Measurements from ENCODE around the gene NUDT7. TPM values are rescaled to one million over a fixed set of nuclear protein-coding genes. Genes with fewer than 3 reads are reported as not detected.

Gene NUDT7
- total and polyA plus RNA-seq, 4 donors = 6.8 to 18.3 (median 9.9) TPM

DNA sequence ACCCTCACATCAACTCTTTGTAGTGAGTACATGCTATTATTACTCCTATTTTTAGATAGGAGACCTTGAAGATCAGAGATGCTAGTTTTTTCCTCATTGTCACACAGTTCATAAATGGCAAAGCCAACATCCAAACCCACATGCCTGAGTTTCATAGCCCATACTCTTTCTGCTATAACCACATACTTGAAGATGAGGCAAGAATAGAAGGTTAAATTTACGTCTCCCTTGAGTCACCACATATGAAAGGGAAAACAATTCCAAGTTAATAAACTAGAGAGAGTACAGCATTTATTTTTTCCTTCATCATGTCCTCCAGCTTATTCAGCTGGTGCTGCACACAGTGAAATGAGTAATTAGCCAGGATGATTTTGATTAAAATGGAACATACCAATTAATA, 23.7 kb downstream of the NUDT7 start:
- H3K36me3 ChIP-seq (ENCODE audit: control insufficient read depth in 4 of 4, insufficient read depth in 4 of 4, low read length in 4 of 4) = no peaks in the 10 kb centered on the region
- H3K9ac ChIP-seq (ENCODE audit: insufficient read depth in 1 of 2, low read length in 2 of 2) = no peak overlapping the region
- H3K4me1 ChIP-seq (ENCODE audit: control insufficient read depth in 5 of 5, insufficient read depth in 5 of 5, low read length in 5 of 5) = peaks cover 0 to 16% (median 0%) of the 10 kb centered on the region in 5 donors
- no peak for ATAC-seq (ENCODE audit: insufficient read depth, low FRiP score)
- H3K27me3 ChIP-seq (ENCODE audit: control insufficient read depth in 3 of 3, insufficient read depth in 3 of 3, low read length in 2 of 3) = no peaks in the 10 kb centered on the region
- H3K4me3 ChIP-seq = no peak overlapping the region
- no peak for DNase-seq
- H3K9me3 ChIP-seq (ENCODE audit: control insufficient read depth in 4 of 4, insufficient read depth in 3 of 4, low read length in 3 of 4) = no peaks in the 10 kb centered on the region
- no peak overlapping the region for H3K27ac ChIP-seq (ENCODE audit: low read depth in 1 of 2, low read length in 1 of 2)
- TF ChIP-seq CTCF (IDR thresholded peaks at IDR 0.05; ENCODE audit: control extremely low read depth, extremely low read depth) = no peak
- 78 to 91% methylated on average over 1 of the region's 1 CpG for WGBS, 2 donors

DNA sequence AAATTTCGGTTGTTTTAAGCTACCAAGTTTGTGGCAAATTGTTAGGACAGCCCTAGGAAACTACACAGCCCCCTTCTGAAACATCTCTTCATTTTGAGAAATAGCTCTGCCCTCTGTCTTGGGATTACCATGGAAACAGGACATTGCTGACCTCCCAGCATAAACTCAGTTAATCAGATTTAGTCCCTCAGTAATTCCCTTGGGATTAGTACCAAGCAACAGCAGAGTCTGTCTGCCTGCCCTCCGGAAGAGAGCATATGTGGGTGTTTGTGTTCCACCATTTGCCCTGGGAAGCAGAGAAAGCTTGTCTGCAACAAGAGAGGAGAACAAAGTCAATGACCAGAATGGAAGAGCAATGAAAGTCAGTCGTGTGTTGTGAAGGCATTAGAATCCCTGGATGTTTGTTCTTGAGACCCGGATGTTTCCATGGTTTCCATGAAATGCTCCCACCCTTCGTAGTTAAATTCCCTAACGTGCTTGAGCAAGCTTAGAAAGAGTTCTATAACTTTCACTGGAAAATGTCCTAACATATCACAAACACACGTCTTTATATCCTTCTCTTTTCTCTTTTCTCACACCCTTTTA, 26.2 kb downstream of the NUDT7 start:
- TF ChIP-seq CTCF (IDR thresholded peaks at IDR 0.05; ENCODE audit: control extremely low read depth, extremely low read depth) = no peak
- ATAC-seq (ENCODE audit: insufficient read depth, low FRiP score) = no peak
- no peaks in the 10 kb centered on the region for H3K27me3 ChIP-seq (ENCODE audit: control insufficient read depth in 3 of 3, insufficient read depth in 3 of 3, low read length in 2 of 3)
- H3K9me3 ChIP-seq (ENCODE audit: control insufficient read depth in 4 of 4, insufficient read depth in 3 of 4, low read length in 3 of 4) = no peaks in the 10 kb centered on the region
- WGBS, 2 donors = 79 to 86% methylated on average over 7 of the region's 7 CpGs
- no peaks in the 10 kb centered on the region for H3K36me3 ChIP-seq (ENCODE audit: control insufficient read depth in 4 of 4, insufficient read depth in 4 of 4, low read length in 4 of 4)
- peaks cover 0 to 14% (median 0%) of the 10 kb centered on the region in 5 donors for H3K4me1 ChIP-seq (ENCODE audit: control insufficient read depth in 5 of 5, insufficient read depth in 5 of 5, low read length in 5 of 5)
- no peak for DNase-seq
- no peak overlapping the region for H3K4me3 ChIP-seq
- H3K9ac ChIP-seq (ENCODE audit: insufficient read depth in 1 of 2, low read length in 2 of 2) = no peak overlapping the region
- no peak overlapping the region for H3K27ac ChIP-seq (ENCODE audit: low read depth in 1 of 2, low read length in 1 of 2)

- peaks cover 0 to 6% (median 0%) of the 10 kb centered on the region in 5 donors for H3K4me1 ChIP-seq (ENCODE audit: control insufficient read depth in 5 of 5, insufficient read depth in 5 of 5, low read length in 5 of 5)
- H3K27me3 ChIP-seq (ENCODE audit: control insufficient read depth in 3 of 3, insufficient read depth in 3 of 3, low read length in 2 of 3) = no peaks in the 10 kb centered on the region
- H3K9ac ChIP-seq (ENCODE audit: insufficient read depth in 1 of 2, low read length in 2 of 2) = no peak overlapping the region
- TF ChIP-seq CTCF (IDR thresholded peaks at IDR 0.05; ENCODE audit: control extremely low read depth, extremely low read depth) = no peak
- no peak for DNase-seq
- H3K27ac ChIP-seq (ENCODE audit: low read depth in 1 of 2, low read length in 1 of 2) = no peak overlapping the region
- no peaks in the 10 kb centered on the region for H3K9me3 ChIP-seq (ENCODE audit: control insufficient read depth in 4 of 4, insufficient read depth in 3 of 4, low read length in 3 of 4)
- H3K36me3 ChIP-seq (ENCODE audit: control insufficient read depth in 4 of 4, insufficient read depth in 4 of 4, low read length in 4 of 4) = no peaks in the 10 kb centered on the region
- 70 to 92% methylated on average over 1 of the region's 1 CpG for WGBS, 2 donors
- ATAC-seq (ENCODE audit: insufficient read depth, low FRiP score) = no peak
- H3K4me3 ChIP-seq = no peak overlapping the region
These were observed 27.1 kb downstream of the NUDT7 start for GRCh38 chr16:77749415-77749814.

DNA sequence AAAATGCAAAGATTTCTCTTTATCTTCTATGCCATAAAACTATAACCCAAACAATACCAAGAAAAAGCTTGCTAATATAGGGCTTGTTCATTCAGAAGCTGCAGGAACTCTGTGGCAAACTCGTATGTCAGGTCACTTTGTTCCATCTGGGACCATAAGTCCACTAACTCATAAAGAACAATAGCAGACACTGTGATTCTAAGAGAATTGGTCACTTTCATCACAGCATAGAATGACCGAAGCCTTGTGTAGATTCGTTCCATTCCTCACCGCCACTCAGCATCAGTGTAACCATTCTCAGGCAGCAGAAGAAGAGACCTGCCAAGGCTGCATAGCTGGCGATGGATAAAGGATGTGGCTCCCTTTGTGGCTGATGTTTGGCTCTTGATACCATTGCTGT, 35.7 kb downstream of the NUDT7 start:
- DNase-seq (no peak), ATAC-seq (ENCODE audit: insufficient read depth, low FRiP score) (no peak)
- Histone ChIP-seq H3K36me3 (ENCODE audit: control insufficient read depth in 4 of 4, insufficient read depth in 4 of 4, low read length in 4 of 4) (no peaks in the 10 kb centered on the region), H3K9me3 (ENCODE audit: control insufficient read depth in 4 of 4, insufficient read depth in 3 of 4, low read length in 3 of 4) (no peaks in the 10 kb centered on the region), H3K27ac (ENCODE audit: low read depth in 1 of 2, low read length in 1 of 2) (no peak overlapping the region), H3K9ac (ENCODE audit: insufficient read depth in 1 of 2, low read length in 2 of 2) (no peak overlapping the region), H3K4me3 (no peak overlapping the region), H3K4me1 (ENCODE audit: control insufficient read depth in 5 of 5, insufficient read depth in 5 of 5, low read length in 5 of 5) (peaks cover 0 to 17% (median 11%) of the 10 kb centered on the region in 5 donors), H3K27me3 (ENCODE audit: control insufficient read depth in 3 of 3, insufficient read depth in 3 of 3, low read length in 2 of 3) (no peaks in the 10 kb centered on the region)
- WGBS, 2 donors = 84 to 93% methylated on average over 5 of the region's 5 CpGs
- no peak for TF ChIP-seq CTCF (IDR thresholded peaks at IDR 0.05; ENCODE audit: control extremely low read depth, extremely low read depth)
